ENCODE results near the gene ECI1. TPM values are rescaled to one million over a fixed set of nuclear protein-coding genes. Genes with fewer than 3 reads are reported as not detected.
"Not testable (repeated sequence)": the region's sequence is repeated elsewhere in the genome, so short reads cannot be mapped to it uniquely, and the experiment has no call there.

The ECI1 gene
- total and polyA plus RNA-seq, 9 donors, result 44.4 to 81.7 (median 59.3) TPM

GRCh38 chr16:2271848-2272461, 20.6 kb upstream of the ECI1 start:
- H3K4me1 ChIP-seq (ENCODE audit: control insufficient read depth, insufficient read depth, low read length), result peaks cover 34% of the 10 kb centered on the region
- DNase-seq, result no peak
- no peak overlapping the region for H3K27ac ChIP-seq (ENCODE audit: low read length)
- H3K4me3 ChIP-seq (ENCODE audit: low read length), result no peak overlapping the region
- H3K9me3 ChIP-seq (replicated peaks; ENCODE audit: control insufficient read depth, low read depth, low read length), result no peaks in the 10 kb centered on the region
- H3K36me3 ChIP-seq (ENCODE audit: control insufficient read depth, insufficient read depth, low read length), result no peaks in the 10 kb centered on the region
- no peaks in the 10 kb centered on the region for H3K27me3 ChIP-seq (ENCODE audit: control insufficient read depth, insufficient read depth, low read length)
- WGBS (ENCODE audit: insufficient coverage), result 89% methylated on average over 9 of the region's 14 CpGs

- 57% methylated on average over 11 of the region's 15 CpGs for WGBS (ENCODE audit: insufficient coverage)
- DNase-seq, result no peak
- Histone ChIP-seq H3K9me3 (replicated peaks; ENCODE audit: control insufficient read depth, low read depth, low read length) (no peaks in the 10 kb centered on the region), H3K27me3 (ENCODE audit: control insufficient read depth, insufficient read depth, low read length) (no peaks in the 10 kb centered on the region), H3K4me1 (ENCODE audit: control insufficient read depth, insufficient read depth, low read length) (peaks cover 31% of the 10 kb centered on the region), H3K36me3 (ENCODE audit: control insufficient read depth, insufficient read depth, low read length) (no peaks in the 10 kb centered on the region), H3K4me3 (ENCODE audit: low read length) (no peak overlapping the region), H3K27ac (ENCODE audit: low read length) (no peak overlapping the region)
These were observed 19.4 kb upstream of the ECI1 start for GRCh38 chr16:2270588-2271470.

DNA sequence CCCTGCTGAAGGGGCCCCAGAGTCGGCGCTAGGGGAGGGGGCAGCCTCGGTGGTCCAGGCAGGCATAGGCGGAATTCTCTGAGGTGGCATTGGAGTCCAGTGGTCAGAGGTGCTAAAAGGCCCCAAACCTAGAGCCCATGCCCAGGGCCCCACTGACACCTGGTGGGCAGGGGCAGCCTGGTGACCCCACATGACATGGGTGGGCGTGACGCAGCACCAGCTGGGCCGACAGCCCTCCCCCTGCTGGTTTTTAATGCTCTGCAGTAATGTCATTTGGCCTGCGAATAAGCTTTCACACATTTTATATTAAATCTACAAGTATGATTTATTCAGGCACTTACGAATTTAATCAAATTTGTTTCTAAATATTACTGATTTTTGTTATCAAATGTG, 18.7 kb upstream of the ECI1 start:
- DNase-seq, result no peak
- Histone ChIP-seq H3K4me3 (ENCODE audit: low read length) (no peak overlapping the region), H3K36me3 (ENCODE audit: control insufficient read depth, insufficient read depth, low read length) (no peaks in the 10 kb centered on the region), H3K4me1 (ENCODE audit: control insufficient read depth, insufficient read depth, low read length) (peaks cover 27% of the 10 kb centered on the region), H3K27me3 (ENCODE audit: control insufficient read depth, insufficient read depth, low read length) (no peaks in the 10 kb centered on the region), H3K9me3 (replicated peaks; ENCODE audit: control insufficient read depth, low read depth, low read length) (no peaks in the 10 kb centered on the region), H3K27ac (ENCODE audit: low read length) (no peak overlapping the region)
- WGBS (ENCODE audit: insufficient coverage), result 88% methylated on average over 5 of the region's 9 CpGs

GRCh38 chr16:2267913-2268666, 16.7 kb upstream of the ECI1 start, which contains the start of gene RNPS1:
RNPS1 (minus strand) TSS chr16:2268126; CDS start chr16:2264643, 3,483 bp downstream.
- H3K4me3 ChIP-seq (ENCODE audit: low read length), result peak within 1 kb of the TSS; percentile 77
- peaks cover 27% of the 10 kb centered on the region for H3K4me1 ChIP-seq (ENCODE audit: control insufficient read depth, insufficient read depth, low read length)
- no peaks in the 10 kb centered on the region for H3K9me3 ChIP-seq (replicated peaks; ENCODE audit: control insufficient read depth, low read depth, low read length)
- H3K27ac ChIP-seq (ENCODE audit: low read length), result peak within 1 kb of the TSS; percentile 97
- H3K27me3 ChIP-seq (ENCODE audit: control insufficient read depth, insufficient read depth, low read length), result no peaks in the 10 kb centered on the region
- DNase-seq, result peak; percentile 99
- WGBS (ENCODE audit: insufficient coverage), result under 1% methylated on average over 85 of the region's 88 CpGs
- H3K36me3 ChIP-seq (ENCODE audit: control insufficient read depth, insufficient read depth, low read length), result peaks cover 19% of the 10 kb centered on the region

DNA sequence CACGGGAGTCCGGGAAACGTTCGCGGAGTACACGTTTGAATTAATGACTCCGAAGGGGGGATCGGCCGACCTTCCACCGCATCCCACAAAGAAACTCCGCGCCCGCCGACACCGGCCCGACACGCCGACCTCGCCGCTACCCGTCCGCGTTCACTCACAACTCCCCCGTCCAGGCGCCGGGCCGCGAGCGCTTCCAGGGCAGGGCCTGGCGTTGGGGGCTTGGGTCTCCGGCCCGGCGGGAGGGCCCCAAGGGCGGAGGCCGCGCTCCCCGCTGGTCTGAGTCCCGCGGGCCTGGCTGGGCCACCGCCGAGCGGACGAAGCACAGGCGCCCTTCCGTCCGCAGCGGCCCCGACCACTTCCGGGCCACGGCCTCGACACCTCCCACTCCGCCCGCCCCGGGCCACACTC, 16.1 kb upstream of the ECI1 start:
- peak overlapping the region; percentile 77 for H3K4me3 ChIP-seq (ENCODE audit: low read length)
- DNase-seq; H3K27me3 ChIP-seq (ENCODE audit: control insufficient read depth, insufficient read depth, low read length); H3K9me3 ChIP-seq (replicated peaks; ENCODE audit: control insufficient read depth, low read depth, low read length): not testable (repeated sequence)
- peaks cover 27% of the 10 kb centered on the region for H3K4me1 ChIP-seq (ENCODE audit: control insufficient read depth, insufficient read depth, low read length)
- peak overlapping the region; percentile 97 for H3K27ac ChIP-seq (ENCODE audit: low read length)
- WGBS (ENCODE audit: insufficient coverage), result 0% methylated on average over 47 of the region's 54 CpGs
- H3K36me3 ChIP-seq (ENCODE audit: control insufficient read depth, insufficient read depth, low read length), result peaks cover 24% of the 10 kb centered on the region

GRCh38 chr16:2266887-2267286, 15.5 kb upstream of the ECI1 start:
- not testable (repeated sequence) for H3K9me3 ChIP-seq (replicated peaks; ENCODE audit: control insufficient read depth, low read depth, low read length); H3K27me3 ChIP-seq (ENCODE audit: control insufficient read depth, insufficient read depth, low read length); DNase-seq; H3K27ac ChIP-seq (ENCODE audit: low read length)
- no CpG with 5 or more reads among the region's 12 CpGs for WGBS (ENCODE audit: insufficient coverage)
- Histone ChIP-seq H3K36me3 (ENCODE audit: control insufficient read depth, insufficient read depth, low read length) (peaks cover 31% of the 10 kb centered on the region), H3K4me3 (ENCODE audit: low read length) (peak overlapping the region; percentile 77), H3K4me1 (ENCODE audit: control insufficient read depth, insufficient read depth, low read length) (peaks cover 27% of the 10 kb centered on the region)

DNA sequence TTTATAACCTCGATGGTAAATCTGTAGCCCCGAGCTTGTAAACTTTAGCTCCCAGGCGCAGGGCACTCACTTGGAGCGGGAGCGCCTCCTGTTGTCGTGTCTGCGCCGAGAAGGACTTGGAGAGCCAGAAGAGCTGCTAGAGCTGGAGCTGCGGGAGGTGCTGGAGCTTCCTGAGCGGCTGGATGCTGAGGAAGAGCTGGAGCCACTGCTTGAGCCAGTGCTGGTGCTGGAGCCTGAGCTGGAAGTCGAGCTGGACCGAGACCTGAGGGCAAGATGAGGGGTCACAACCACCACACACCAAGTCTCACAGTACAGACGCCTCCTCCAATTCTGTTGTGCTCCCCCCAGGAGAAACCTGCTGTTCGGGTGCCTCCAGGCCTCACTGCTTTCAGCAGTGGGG, 11.6 kb upstream of the ECI1 start:
- H3K4me1 ChIP-seq (ENCODE audit: control insufficient read depth, insufficient read depth, low read length); H3K4me3 ChIP-seq (ENCODE audit: low read length); DNase-seq; H3K27ac ChIP-seq (ENCODE audit: low read length); H3K27me3 ChIP-seq (ENCODE audit: control insufficient read depth, insufficient read depth, low read length); H3K9me3 ChIP-seq (replicated peaks; ENCODE audit: control insufficient read depth, low read depth, low read length): not testable (repeated sequence)
- 86% methylated on average over 11 of the region's 14 CpGs for WGBS (ENCODE audit: insufficient coverage)
- H3K36me3 ChIP-seq (ENCODE audit: control insufficient read depth, insufficient read depth, low read length), result peaks cover 49% of the 10 kb centered on the region

DNA sequence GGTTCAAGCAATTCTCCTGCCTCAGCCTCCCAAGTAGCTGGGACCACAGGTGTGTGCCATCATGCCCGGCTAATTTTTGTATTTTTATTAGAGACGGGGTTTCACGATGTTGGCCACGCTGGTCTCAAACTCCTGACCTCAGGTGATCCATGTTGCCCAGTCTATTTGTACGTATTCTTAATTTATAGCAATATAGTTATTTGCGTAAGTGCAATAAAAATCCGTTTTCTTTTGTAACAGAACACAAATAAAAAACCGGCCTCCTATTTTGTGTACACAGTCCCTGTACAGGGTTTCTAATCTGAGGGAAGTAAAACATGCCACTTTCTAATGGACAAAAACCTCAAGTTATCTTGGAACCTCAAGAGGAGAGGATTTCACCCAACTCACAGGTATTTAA, 8.9 kb upstream of the ECI1 start:
- Histone ChIP-seq H3K9me3 (replicated peaks; ENCODE audit: control insufficient read depth, low read depth, low read length) (no peaks in the 10 kb centered on the region), H3K4me1 (ENCODE audit: control insufficient read depth, insufficient read depth, low read length) (no peaks in the 10 kb centered on the region), H3K27ac (ENCODE audit: low read length) (no peak overlapping the region), H3K36me3 (ENCODE audit: control insufficient read depth, insufficient read depth, low read length) (peaks cover 76% of the 10 kb centered on the region), H3K4me3 (ENCODE audit: low read length) (no peak overlapping the region), H3K27me3 (ENCODE audit: control insufficient read depth, insufficient read depth, low read length) (no peaks in the 10 kb centered on the region)
- DNase-seq, result no peak
- no CpG with 5 or more reads among the region's 8 CpGs for WGBS (ENCODE audit: insufficient coverage)

- DNase-seq; H3K27ac ChIP-seq (ENCODE audit: low read length): not testable (repeated sequence)
- WGBS (ENCODE audit: insufficient coverage), result 95% methylated on average over 6 of the region's 7 CpGs
These were observed 7.1 kb upstream of the ECI1 start for GRCh38 chr16:2258530-2258929.

GRCh38 chr16:2257726-2258125, 6.3 kb upstream of the ECI1 start:
- WGBS (ENCODE audit: insufficient coverage), result 97% methylated on average over 4 of the region's 6 CpGs
- H3K9me3 ChIP-seq (replicated peaks; ENCODE audit: control insufficient read depth, low read depth, low read length), result no peaks in the 10 kb centered on the region
- DNase-seq, result no peak
- H3K4me3 ChIP-seq (ENCODE audit: low read length), result no peak overlapping the region
- H3K4me1 ChIP-seq (ENCODE audit: control insufficient read depth, insufficient read depth, low read length), result no peaks in the 10 kb centered on the region
- peaks cover 77% of the 10 kb centered on the region for H3K36me3 ChIP-seq (ENCODE audit: control insufficient read depth, insufficient read depth, low read length)
- H3K27ac ChIP-seq (ENCODE audit: low read length), result no peak overlapping the region
- H3K27me3 ChIP-seq (ENCODE audit: control insufficient read depth, insufficient read depth, low read length), result no peaks in the 10 kb centered on the region

More at GRCh38 chr16:2258530-2258929, 7.1 kb upstream of the ECI1 start:
- not testable (repeated sequence) for H3K4me3 ChIP-seq (ENCODE audit: low read length); H3K9me3 ChIP-seq (replicated peaks; ENCODE audit: control insufficient read depth, low read depth, low read length); H3K4me1 ChIP-seq (ENCODE audit: control insufficient read depth, insufficient read depth, low read length); H3K27me3 ChIP-seq (ENCODE audit: control insufficient read depth, insufficient read depth, low read length)
- peaks cover 78% of the 10 kb centered on the region for H3K36me3 ChIP-seq (ENCODE audit: control insufficient read depth, insufficient read depth, low read length)

All from muscle of leg (tissue), 11 donors.